ENCODE measurements around the gene C1orf210.

Gene C1orf210

DNA sequence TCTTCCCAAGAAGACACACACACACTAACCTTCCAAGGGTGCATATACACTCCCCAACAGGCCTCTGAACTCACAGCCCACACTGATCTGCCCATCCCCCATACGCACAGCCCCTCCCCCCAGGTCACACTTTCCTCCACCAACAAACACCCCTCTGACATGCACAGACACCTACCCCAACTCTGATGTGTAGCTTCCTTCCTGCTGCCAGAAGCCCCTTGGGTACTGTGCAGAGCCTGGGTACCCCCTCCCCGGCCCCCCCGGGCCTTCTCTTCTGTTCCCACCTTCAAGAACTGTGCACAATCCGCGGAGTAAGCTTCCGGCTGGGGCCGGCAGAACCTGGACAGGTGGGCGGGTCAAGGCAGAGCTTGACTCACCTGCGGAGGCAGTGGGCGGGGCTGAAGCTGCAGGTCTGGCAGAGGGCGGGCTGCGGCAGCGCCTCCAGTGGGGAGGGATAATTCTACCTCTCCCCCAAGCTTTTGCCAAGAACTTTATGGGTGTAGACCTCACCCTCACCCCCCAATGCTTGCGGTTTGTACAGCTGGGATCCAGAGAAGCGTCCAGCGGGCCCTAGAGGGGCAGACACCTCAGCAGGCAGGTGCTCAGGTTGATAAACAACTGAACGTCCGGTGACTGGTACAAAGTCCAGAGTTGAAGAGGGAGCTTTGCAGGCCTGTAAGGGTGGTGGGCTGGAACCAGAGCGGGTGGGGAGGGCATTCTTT lies at the start of gene C1orf210:
Gene C1orf210, minus strand, starts transcription at position 313 of the 722 bp plus-strand sequence. CDS start 2,311 bp downstream, outside the sequence.
- DNase-seq (ENCODE audit: low read depth): no peak
- no peak within 1 kb of the TSS for H3K4me3 ChIP-seq (ENCODE audit: control insufficient read depth, low read depth, low read length)
- TF ChIP-seq, protein P1, sequence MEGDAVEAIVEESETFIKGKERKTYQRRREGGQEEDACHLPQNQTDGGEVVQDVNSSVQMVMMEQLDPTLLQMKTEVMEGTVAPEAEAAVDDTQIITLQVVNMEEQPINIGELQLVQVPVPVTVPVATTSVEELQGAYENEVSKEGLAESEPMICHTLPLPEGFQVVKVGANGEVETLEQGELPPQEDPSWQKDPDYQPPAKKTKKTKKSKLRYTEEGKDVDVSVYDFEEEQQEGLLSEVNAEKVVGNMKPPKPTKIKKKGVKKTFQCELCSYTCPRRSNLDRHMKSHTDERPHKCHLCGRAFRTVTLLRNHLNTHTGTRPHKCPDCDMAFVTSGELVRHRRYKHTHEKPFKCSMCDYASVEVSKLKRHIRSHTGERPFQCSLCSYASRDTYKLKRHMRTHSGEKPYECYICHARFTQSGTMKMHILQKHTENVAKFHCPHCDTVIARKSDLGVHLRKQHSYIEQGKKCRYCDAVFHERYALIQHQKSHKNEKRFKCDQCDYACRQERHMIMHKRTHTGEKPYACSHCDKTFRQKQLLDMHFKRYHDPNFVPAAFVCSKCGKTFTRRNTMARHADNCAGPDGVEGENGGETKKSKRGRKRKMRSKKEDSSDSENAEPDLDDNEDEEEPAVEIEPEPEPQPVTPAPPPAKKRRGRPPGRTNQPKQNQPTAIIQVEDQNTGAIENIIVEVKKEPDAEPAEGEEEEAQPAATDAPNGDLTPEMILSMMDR (conservative IDR thresholded peaks at IDR 0.05; ENCODE audit: control insufficient read depth, insufficient read depth, low read depth, low read length): no peak

DNA sequence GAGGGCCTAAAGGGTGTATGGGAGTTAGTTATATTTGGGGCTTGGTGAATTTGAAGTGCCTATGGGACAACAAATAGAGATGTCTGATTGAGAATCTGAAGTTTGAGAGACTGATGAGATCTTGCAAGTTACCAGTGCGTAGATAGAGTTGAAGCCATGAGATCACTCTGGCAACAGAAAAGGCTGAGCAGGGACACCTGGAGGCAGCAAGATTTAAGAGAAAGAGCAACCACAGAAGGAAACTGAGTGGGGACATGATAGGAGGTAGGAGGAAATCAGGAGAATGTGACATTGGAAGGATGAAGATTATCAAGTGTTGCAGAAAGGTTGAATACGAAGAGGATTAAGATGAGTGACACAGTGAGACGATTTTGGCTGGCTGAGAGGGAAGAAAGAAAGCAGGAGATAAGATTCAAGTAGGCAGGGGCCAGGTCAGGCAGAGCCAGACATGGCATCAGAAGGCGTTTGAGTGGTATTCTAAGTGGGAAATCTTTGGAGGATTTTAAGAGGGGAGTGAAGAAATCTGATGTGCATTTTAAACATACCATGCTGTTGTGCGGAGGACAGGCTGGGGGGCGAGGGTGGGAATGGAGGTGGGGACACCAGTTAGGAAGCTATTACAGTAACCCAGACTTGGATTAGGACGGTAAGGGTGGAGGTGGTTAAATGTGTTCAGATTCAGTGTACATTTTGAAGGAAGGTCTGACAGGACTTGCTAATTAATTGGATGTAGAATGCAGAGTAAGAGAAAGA lies 49.2 kb upstream of the C1orf210 start:
- TF ChIP-seq, protein P1 (conservative IDR thresholded peaks at IDR 0.05; ENCODE audit: control insufficient read depth, insufficient read depth, low read depth, low read length): no peak
- H3K4me3 ChIP-seq (ENCODE audit: control insufficient read depth, low read depth, low read length): no peak overlapping the region
- no peak for DNase-seq (ENCODE audit: low read depth)

DNA sequence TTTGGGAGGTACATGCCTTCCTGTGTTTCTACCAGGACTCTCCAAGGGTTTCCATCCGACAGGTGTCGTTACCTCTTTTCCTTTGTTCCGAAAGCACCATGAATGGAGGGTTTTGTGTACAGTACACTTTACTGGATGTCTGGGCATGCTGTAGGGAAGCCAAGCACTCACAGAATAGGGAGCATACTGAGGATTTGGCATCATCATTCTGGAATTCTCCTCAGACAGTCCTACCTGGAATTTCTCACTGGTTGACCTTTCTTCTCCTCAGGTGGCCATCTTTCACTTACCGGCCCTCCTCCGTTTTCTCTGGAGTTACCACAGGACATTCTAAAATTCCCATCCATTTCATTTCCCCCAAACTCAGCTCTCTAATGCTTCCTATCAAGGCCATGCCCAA lies 46.3 kb upstream of the C1orf210 start:
- TF ChIP-seq, protein P1 (conservative IDR thresholded peaks at IDR 0.05; ENCODE audit: control insufficient read depth, insufficient read depth, low read depth, low read length): no peak
- H3K4me3 ChIP-seq (ENCODE audit: control insufficient read depth, low read depth, low read length): no peak overlapping the region
- DNase-seq (ENCODE audit: low read depth): no peak

DNA sequence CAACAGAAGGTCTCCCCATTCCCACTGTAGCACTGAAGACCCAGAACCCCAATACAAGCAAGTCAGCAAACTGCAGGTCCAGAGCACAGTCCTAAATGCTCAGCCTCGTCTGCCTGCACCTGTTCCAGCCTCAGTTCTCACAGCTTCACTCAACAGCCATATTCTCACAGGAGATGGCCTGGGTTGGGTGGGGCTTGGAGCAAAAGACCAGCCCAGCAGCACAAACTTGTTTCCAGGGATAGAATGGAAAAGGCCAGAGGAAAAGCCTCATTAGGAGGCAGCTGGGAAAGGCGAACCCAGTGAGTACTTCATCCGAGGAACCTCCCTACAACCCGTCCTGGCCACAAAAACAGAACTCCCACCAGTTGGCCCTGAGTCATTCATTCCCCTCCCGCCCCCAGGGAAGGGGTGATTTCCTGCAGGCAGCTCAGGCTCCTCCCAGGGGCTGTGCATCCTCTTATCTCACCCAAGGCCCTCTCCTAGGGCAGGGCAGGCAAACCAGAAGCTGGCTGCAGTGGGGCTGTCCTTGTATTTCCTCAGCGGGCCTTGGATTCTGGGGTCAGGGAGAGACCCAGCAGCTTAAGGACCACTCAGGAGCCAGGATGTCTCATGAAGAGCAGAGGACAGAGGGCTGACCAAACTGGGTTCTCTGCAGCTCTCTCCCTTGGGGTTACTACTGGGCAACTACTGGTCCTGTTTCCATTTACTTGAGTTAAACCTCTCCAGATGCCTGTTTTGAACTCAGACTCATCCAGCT lies 44.8 kb upstream of the C1orf210 start:
- peak; percentile 89 for DNase-seq (ENCODE audit: low read depth)
- no peak overlapping the region for H3K4me3 ChIP-seq (ENCODE audit: control insufficient read depth, low read depth, low read length)
- TF ChIP-seq, protein P1 (conservative IDR thresholded peaks at IDR 0.05; ENCODE audit: control insufficient read depth, insufficient read depth, low read depth, low read length): no peak

DNA sequence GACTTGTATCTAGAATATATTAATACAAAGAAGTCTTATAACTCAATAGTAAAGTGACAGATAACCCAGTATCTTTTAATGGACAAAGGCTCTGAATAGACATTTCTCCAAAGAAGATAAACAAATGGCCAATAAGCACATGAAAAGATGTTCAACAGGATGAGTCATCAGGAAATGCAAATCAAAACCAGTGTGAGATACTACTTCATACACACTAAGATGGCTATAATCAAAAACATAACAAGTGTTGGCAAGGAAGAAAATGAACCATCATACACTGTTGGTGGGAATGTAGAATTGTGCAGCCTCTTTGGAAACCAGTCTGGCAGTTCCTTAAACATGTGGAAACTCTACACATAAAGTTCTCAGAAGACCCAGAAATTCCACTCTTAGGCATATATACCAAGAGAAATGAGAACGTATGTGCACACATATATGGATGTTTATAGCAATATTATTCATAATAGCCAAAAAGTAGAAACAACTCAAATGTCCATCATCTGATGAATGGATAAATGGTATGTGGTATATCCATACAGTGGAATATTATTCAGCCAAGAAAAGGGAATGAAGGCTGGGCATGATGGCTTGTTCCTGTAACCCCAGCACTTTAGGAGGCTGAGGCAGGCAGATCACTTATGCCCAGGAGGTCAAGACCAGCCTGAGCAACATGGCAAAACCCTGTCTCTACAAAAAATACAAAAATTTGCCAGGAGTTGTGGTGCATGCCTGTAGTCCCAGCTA lies 42.3 kb upstream of the C1orf210 start:
- peak; percentile 80 for DNase-seq (ENCODE audit: low read depth)
- H3K4me3 ChIP-seq (ENCODE audit: control insufficient read depth, low read depth, low read length): no peak overlapping the region
- TF ChIP-seq, protein P1 (conservative IDR thresholded peaks at IDR 0.05; ENCODE audit: control insufficient read depth, insufficient read depth, low read depth, low read length): no peak

DNA sequence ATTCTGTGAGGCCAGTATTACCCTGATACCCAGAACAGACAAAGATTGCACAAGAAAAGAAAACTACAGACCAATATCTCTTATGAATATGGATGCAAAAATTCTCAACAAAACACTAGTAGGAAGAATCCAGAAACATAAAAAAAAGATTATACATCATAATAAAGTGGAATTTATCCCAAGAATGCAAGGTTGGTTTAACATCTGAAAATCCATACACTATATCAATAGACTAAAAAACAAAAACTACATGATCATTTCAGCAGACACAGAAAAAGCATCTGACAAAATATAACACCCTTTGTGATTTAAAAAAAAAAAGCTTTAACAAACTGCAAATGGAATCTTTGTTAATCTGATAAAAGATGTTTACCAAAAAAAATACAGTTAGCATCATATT lies 40.0 kb upstream of the C1orf210 start:
- TF ChIP-seq, protein P1 (conservative IDR thresholded peaks at IDR 0.05; ENCODE audit: control insufficient read depth, insufficient read depth, low read depth, low read length): no peak
- H3K4me3 ChIP-seq (ENCODE audit: control insufficient read depth, low read depth, low read length): no peak overlapping the region
- DNase-seq (ENCODE audit: low read depth): no peak
